Karpas-422 (cell line): ENCODE results near the gene ARRB1. TPM values are rescaled to one million over a fixed set of nuclear protein-coding genes. Genes with fewer than 3 reads are reported as not detected.
A peak's percentile ranks its signal among the peaks of the same experiment; 100 is the strongest.
"Not testable (repeated sequence)": the region's sequence is repeated elsewhere in the genome, so short reads cannot be mapped to it uniquely, and the experiment has no call there.

Experiments
- DNase-seq: peaks from one replicate; pipeline ENCODE4 v3.0.0-alpha.2; 2015
- H2AFZ ChIP-seq: fragments of 200-600 bp; sonication (generic); 2 replicates; pipeline ENCODE4 v1.6.1; 2014; ENCODE audit warnings: antibody characterized with exemption, low read length, mixed read lengths
- H3K27ac ChIP-seq: fragments of 200-600 bp; sonication (generic); 2 replicates; pipeline ENCODE4 v1.5.1; 2014; ENCODE audit warnings: mild to moderate bottlenecking, low read length, moderate library complexity
- H3K27me3 ChIP-seq: fragments of 200-600 bp; sonication (generic); 2 replicates; pipeline ENCODE4 v1.6.1; 2014; ENCODE audit warnings: low read length, mixed read lengths
- H3K36me3 ChIP-seq: fragments of 200-600 bp; sonication (generic); 2 replicates; pipeline ENCODE4 v1.6.1; 2014; ENCODE audit warnings: low read length, mixed read lengths; ENCODE audit not compliant: insufficient read depth
- H3K4me1 ChIP-seq: fragments of 200-600 bp; sonication (generic); 2 replicates; pipeline ENCODE4 v1.6.1; 2014; ENCODE audit warnings: mild to moderate bottlenecking, low read length, mixed read lengths
- H3K4me2 ChIP-seq: fragments of 200-600 bp; sonication (generic); 2 replicates; pipeline ENCODE4 v1.6.1; 2014; ENCODE audit warnings: low read length, low read depth, mild to moderate bottlenecking; ENCODE audit not compliant: poor library complexity, severe bottlenecking
- H3K4me3 ChIP-seq: fragments of 200-600 bp; sonication (generic); 2 replicates; pipeline ENCODE4 v1.5.1; 2014; ENCODE audit warnings: mild to moderate bottlenecking, antibody characterized with exemption, low read length, mixed read lengths
- H3K79me2 ChIP-seq: fragments of 200-600 bp; sonication (generic); 2 replicates; pipeline ENCODE4 v1.6.1; 2014; ENCODE audit warnings: mild to moderate bottlenecking, low read length, mixed read lengths
- H3K9ac ChIP-seq: fragments of 200-600 bp; sonication (generic); 2 replicates; pipeline ENCODE4 v1.6.0; 2014; ENCODE audit warnings: low read length
- H3K9me2 ChIP-seq: fragments of 200-600 bp; sonication (generic), shearing (Covaris generic); replicated peaks from 2 replicates; pipeline ENCODE4 v1.6.0; 2014; ENCODE audit warnings: mild to moderate bottlenecking, low read length, moderate library complexity; ENCODE audit not compliant: insufficient read depth
- H3K9me3 ChIP-seq: fragments of 300-700, 200-600 bp; sonication (generic); 2 replicates; pipeline ENCODE4 v1.6.1; 2014; ENCODE audit warnings: low read length, mixed read lengths
- H4K20me1 ChIP-seq: fragments of 200-600 bp; sonication (generic); 2 replicates; pipeline ENCODE4 v1.6.1; 2014; ENCODE audit warnings: mild to moderate bottlenecking, antibody characterized with exemption, low read length, low read depth; ENCODE audit not compliant: insufficient read depth
- total RNA-seq: library from RNA; depleted of rRNA; stranded (reverse); fragments of >200 nt; shearing (Covaris generic); gene quantifications from 2 replicates; pipeline ENCODE4 v1.2.3, GENCODE V29; 2014; ENCODE audit warnings: low replicate concordance

The ARRB1 gene
- total RNA-seq, 1 experiment from 2014 or later: not detected

- Histone ChIP-seq H3K4me2 (no peak overlapping the region), H3K27me3 (no peaks in the 10 kb centered on the region), H3K4me1 (no peaks in the 10 kb centered on the region), H4K20me1 (no peaks in the 10 kb centered on the region), H3K9me2 (no peaks in the 10 kb centered on the region), H3K4me3 (no peak overlapping the region), H2AFZ (no peak overlapping the region), H3K79me2 (no peaks in the 10 kb centered on the region), H3K9me3 (no peaks in the 10 kb centered on the region), H3K9ac (no peak overlapping the region), H3K27ac (no peak overlapping the region), H3K36me3 (no peaks in the 10 kb centered on the region)
- no peak for DNase-seq
These were observed 73.3 kb downstream of the ARRB1 start for GRCh38 chr11:75277991-75278790.

GRCh38 chr11:75277211-75277805 is 74.2 kb downstream of the ARRB1 start:
- Histone ChIP-seq H3K4me1 (no peaks in the 10 kb centered on the region), H4K20me1 (no peaks in the 10 kb centered on the region), H3K9me3 (no peaks in the 10 kb centered on the region), H3K9ac (no peak overlapping the region), H3K36me3 (no peaks in the 10 kb centered on the region), H3K9me2 (no peaks in the 10 kb centered on the region), H3K4me3 (no peak overlapping the region), H3K27ac (no peak overlapping the region), H3K79me2 (no peaks in the 10 kb centered on the region), H3K4me2 (no peak overlapping the region), H2AFZ (no peak overlapping the region), H3K27me3 (no peaks in the 10 kb centered on the region)
- no peak for DNase-seq

DNA sequence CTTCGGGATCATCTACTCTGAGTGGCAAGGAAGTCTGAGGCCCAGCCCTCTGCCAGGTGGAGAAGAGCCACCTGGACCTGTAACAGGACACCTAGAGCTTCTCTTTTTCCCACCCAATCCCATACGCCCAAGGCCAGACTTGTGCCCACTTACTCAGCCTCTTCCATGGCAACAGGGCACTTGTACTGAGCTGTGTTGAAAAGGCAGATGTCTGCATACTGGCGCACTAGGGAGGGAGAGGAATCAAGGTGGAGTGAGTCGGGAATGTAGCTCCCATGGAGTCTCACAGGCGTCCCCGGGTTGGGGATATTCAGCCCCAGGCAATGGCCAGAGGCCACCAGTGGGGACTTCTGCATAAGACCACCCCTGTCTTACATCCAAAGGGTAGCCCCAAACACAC is 74.8 kb downstream of the ARRB1 start:
- Histone ChIP-seq H3K27me3 (no peaks in the 10 kb centered on the region), H3K9ac (no peak overlapping the region), H3K27ac (no peak overlapping the region), H3K36me3 (no peaks in the 10 kb centered on the region), H3K79me2 (no peaks in the 10 kb centered on the region), H4K20me1 (no peaks in the 10 kb centered on the region), H3K4me1 (no peaks in the 10 kb centered on the region), H3K4me2 (no peak overlapping the region), H3K4me3 (no peak overlapping the region), H3K9me2 (no peaks in the 10 kb centered on the region), H2AFZ (no peak overlapping the region), H3K9me3 (no peaks in the 10 kb centered on the region)
- no peak for DNase-seq

GRCh38 chr11:75276186-75276585 is 75.3 kb downstream of the ARRB1 start:
- DNase-seq: no peak
- H3K4me1 ChIP-seq: no peaks in the 10 kb centered on the region

DNA sequence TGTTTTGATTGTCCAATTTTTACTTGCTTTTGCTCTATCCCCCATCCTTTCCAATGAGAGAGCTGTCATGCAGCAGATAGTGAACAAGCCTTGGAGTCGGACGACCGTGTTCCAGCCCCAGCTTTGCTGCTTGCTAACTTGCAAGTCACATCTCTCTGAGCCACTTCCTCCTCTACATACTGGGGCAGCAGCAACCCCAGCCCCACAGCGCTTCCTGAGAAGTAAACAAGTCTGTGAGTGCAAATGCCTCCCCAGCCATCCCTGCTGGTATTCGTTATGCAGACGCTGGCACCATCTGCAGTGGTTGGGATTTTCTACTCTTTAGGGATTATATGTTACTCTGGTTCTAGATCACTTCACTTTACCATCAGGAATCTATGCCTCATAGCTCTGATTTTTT is 75.9 kb downstream of the ARRB1 start:
- DNase-seq: no peak

More at GRCh38 chr11:75276186-75276585, 75.3 kb downstream of the ARRB1 start:
- no peaks in the 10 kb centered on the region for H3K9me2 ChIP-seq
- H3K36me3 ChIP-seq: no peaks in the 10 kb centered on the region
- H3K9me3 ChIP-seq: no peaks in the 10 kb centered on the region
- H3K79me2 ChIP-seq: no peaks in the 10 kb centered on the region
- H3K4me3 ChIP-seq: no peak overlapping the region
- no peak overlapping the region for H3K4me2 ChIP-seq
- no peaks in the 10 kb centered on the region for H3K27me3 ChIP-seq
- H4K20me1 ChIP-seq: no peaks in the 10 kb centered on the region
- no peak overlapping the region for H3K27ac ChIP-seq
- no peak overlapping the region for H2AFZ ChIP-seq
- no peak overlapping the region for H3K9ac ChIP-seq

GRCh38 chr11:75274716-75275115 is 76.7 kb downstream of the ARRB1 start:
- not testable (repeated sequence) for H2AFZ ChIP-seq, H4K20me1 ChIP-seq, H3K27ac ChIP-seq, H3K27me3 ChIP-seq, H3K9ac ChIP-seq, H3K79me2 ChIP-seq, DNase-seq, H3K4me2 ChIP-seq, H3K4me3 ChIP-seq, H3K9me3 ChIP-seq, H3K9me2 ChIP-seq, H3K4me1 ChIP-seq, H3K36me3 ChIP-seq

More for the DNA sequence above, 75.9 kb downstream of the ARRB1 start:
- Histone ChIP-seq H3K9me2 (no peaks in the 10 kb centered on the region), H3K36me3 (no peaks in the 10 kb centered on the region), H3K9ac (no peak overlapping the region), H3K4me2 (no peak overlapping the region), H2AFZ (no peak overlapping the region), H3K27me3 (no peaks in the 10 kb centered on the region), H3K79me2 (no peaks in the 10 kb centered on the region), H3K9me3 (no peaks in the 10 kb centered on the region), H3K4me1 (no peaks in the 10 kb centered on the region), H4K20me1 (no peaks in the 10 kb centered on the region), H3K4me3 (no peak overlapping the region), H3K27ac (no peak overlapping the region)

DNA sequence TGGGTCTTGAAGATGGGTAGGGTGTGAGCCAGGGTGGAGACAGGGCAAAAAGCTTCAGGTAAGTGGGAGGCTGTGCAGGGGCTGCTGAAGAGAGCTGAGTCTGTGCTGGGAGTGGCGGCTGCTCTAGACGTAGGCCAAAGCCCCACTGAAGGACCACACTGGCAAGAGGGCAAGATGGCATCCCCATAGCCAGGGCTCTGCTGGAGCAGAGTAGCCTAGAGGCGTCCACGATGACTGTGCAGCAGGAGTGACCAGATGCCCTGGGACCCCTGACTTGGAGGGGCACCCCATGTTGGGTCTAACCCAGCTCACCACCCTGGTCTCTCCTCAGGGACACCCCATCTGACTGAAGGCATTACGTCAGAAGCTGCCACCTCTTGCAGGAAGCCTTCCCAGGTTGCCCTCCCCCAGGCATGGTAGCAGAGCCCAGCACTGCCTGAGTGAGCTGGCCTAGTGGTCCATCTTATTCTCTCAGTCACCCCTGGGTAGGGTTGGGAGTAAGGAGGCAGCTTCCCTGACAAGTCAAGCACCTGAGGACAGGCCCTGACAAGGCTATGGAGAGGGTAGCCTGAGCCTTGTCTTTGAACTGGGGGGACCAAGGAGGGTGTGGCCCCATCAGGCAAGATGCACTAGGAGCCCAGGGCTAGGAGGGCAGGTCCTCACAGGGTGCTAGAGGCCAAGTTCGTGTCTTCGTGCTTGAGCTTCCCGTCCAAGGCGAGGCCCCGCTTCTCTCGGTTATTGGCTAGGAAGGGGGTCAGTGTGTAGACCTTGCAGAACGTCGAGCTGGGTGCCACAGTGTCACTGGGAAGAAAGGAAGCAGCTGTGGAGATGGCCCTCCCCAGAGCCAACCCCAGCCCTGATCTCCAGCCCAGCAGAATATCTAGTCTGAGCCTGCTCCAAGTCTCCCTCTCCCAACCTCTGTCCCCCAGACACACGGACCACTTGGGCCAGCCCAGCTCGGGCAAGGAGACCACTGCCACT is 77.8 kb downstream of the ARRB1 start:
- H4K20me1 ChIP-seq: no peaks in the 10 kb centered on the region
- H3K27ac ChIP-seq: no peak overlapping the region
- no peaks in the 10 kb centered on the region for H3K79me2 ChIP-seq
- no peaks in the 10 kb centered on the region for H3K27me3 ChIP-seq
- no peak overlapping the region for H3K9ac ChIP-seq
- H3K9me2 ChIP-seq: no peaks in the 10 kb centered on the region
- no peak overlapping the region for H3K4me2 ChIP-seq
- no peaks in the 10 kb centered on the region for H3K9me3 ChIP-seq
- H3K4me3 ChIP-seq: no peak overlapping the region
- H3K4me1 ChIP-seq: no peaks in the 10 kb centered on the region
- no peak overlapping the region for H2AFZ ChIP-seq
- DNase-seq: no peak
- H3K36me3 ChIP-seq: no peaks in the 10 kb centered on the region

DNA sequence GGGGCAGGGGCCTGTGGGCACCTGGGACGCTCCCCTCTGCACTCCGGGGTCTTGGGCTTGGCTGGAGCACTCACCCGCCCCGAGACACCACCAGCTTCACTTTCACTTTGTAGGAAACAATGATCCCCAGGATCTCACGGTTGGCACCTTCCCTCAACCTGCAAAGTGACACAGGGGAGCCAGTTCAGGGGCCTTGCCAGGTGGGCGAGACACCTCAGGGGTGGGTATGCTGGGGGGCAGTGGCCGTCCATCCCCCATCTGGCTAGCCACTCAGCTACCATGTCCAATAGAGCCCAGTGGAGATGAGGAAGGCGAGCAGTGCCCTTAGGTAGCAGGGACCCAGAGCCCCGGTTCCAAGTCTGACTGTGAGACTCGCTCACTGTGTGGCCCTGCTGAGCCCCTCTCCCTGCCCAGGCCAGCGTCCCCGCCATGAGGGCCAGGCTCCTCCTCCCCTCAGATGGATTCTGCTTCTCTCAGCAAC is 78.6 kb downstream of the ARRB1 start:
- Histone ChIP-seq H3K4me2 (no peak overlapping the region), H4K20me1 (no peaks in the 10 kb centered on the region), H3K4me3 (no peak overlapping the region), H3K9me2 (no peaks in the 10 kb centered on the region), H3K4me1 (peaks cover under 1% of the 10 kb centered on the region; the same call in 1 of the 2 replicates), H3K79me2 (no peaks in the 10 kb centered on the region), H3K36me3 (no peaks in the 10 kb centered on the region), H3K9ac (0 out of 2 replicates have a peak overlapping the region, but pooled peaks have one; percentile 20), H3K27ac (no peak overlapping the region), H3K27me3 (no peaks in the 10 kb centered on the region), H2AFZ (no peak overlapping the region), H3K9me3 (no peaks in the 10 kb centered on the region)
- DNase-seq: no peak
